HG02610 (cell line): ENCODE data around the gene IQSEC1.

ENCODE experiments used
- ATAC-seq: cut with Tn5 transposase; IDR thresholded peaks from one replicate; pipeline ENCODE4 v1.9.1; 2021; ENCODE audit warnings: mild to moderate bottlenecking, moderate library complexity; ENCODE audit not compliant: unreplicated experiment

IQSEC1 gene

GRCh38 chr3:13032206-13032605, 41.0 kb downstream of the IQSEC1 start:
- ATAC-seq = no peak

GRCh38 chr3:13031621-13032020, 41.6 kb downstream of the IQSEC1 start:
- no peak for ATAC-seq

DNA sequence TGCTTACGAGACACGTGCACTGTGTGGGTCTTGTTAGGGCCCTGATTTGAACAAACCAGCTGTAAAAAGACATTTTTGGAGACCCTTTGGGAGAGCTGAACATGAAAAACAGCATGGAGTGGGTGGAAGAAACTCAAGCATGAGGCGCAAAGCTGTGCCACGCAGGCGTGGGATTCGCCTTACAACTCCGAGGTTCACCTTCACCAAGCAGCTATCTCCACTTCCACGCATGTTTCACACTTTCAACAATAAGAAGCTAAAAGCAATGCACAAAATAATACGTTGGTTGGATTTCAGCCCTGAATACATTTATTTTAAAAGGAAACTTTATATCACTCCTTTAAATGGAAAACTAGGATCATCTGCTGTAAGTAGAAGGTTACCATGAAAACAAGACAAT, 42.5 kb downstream of the IQSEC1 start:
- ATAC-seq = no peak

- ATAC-seq = no peak
Observed at GRCh38 chr3:13028010-13028821, 45.0 kb downstream of the IQSEC1 start.

DNA sequence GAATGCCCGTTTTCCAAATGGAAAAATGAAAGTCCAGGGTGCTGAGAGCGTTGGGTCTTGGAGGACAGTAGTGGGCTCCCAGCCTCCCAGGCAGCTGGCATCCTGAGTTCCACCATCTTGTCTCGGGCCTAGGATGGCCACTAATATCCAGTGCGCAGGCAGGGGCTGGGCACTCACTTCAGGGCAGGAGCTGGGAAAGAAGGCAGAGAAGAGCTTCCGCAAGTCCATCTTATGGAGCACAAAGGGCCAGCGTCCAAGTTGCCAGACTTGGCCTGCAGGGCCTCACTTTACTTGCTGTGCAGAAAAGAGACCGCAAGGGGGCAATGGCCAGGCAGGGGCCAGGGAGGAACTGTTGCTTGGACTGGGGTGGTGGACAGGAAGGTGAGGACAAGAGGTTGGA, 46.1 kb downstream of the IQSEC1 start:
- ATAC-seq = no peak

- ATAC-seq = no peak
Observed at GRCh38 chr3:13026534-13026933, 46.7 kb downstream of the IQSEC1 start.

- ATAC-seq = no peak
Observed at GRCh38 chr3:13025778-13026518, 47.3 kb downstream of the IQSEC1 start.

DNA sequence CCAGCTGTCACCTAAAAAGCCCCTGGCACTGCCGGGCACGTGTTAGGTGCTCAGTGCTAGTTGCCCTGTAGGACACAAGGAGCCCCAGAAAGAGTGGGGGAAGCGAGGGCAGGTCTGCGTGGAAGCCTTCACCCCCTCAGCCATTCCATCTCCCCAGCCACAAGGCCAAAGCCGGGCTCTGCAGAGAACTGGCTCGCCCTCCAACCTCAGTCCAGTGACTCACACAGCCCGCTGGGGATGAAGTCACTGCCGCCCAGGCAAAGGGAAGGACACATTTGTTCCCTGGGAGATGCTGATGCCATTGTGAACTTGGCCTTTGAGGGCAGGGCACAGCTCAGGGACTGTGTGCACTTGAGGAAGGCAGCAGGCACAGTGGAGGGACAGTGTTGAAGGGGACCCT, 48.1 kb downstream of the IQSEC1 start:
- no peak for ATAC-seq

DNA sequence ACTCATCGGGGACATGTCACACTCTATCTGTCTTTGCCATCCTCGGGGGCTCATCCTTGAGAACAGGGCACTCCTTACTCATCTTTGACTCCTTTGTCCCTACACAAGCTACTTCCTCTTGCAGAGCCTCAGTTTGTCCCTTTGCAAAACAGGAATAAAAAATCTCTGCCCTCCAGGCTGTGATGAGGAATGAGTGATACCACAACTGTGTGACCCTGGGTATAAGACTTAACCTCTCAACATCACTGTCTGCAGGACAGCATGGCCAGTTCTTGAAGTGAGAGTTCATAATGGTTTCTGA, 48.5 kb downstream of the IQSEC1 start:
- ATAC-seq = no peak

DNA sequence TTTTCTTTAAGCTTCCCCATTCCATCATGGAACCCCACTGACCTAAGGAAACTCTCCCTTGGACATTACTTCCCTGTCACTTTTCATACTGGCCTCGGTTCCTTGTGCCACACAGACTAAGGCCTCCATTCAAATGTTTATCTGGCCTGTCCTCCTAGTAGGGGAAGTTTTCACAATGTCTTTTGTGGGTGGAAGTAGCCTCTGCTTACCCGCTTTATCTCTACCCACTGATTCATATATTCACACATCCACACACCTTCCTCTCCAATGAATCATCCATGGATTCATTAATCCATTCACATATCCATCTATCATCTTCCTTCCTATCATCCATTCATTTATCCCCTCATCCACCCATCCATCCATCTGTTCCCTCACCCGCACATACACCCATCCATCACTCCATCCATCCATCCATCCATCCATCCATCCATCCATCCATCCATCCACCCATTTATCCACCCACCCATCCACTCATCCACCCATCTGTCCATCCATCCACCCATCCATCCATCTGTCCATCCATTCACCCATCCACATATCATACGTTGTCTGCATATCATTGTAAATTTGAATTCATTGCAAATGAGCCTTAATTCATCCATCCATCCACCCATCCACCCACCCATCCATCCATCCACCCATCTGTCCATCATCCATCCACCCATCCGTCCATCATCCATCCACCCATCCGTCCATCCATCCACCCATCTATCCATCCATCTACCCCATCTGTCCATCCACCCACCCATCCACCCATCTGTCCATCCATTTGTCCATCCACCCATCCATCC, 49.1 kb downstream of the IQSEC1 start:
- ATAC-seq = no peak

DNA sequence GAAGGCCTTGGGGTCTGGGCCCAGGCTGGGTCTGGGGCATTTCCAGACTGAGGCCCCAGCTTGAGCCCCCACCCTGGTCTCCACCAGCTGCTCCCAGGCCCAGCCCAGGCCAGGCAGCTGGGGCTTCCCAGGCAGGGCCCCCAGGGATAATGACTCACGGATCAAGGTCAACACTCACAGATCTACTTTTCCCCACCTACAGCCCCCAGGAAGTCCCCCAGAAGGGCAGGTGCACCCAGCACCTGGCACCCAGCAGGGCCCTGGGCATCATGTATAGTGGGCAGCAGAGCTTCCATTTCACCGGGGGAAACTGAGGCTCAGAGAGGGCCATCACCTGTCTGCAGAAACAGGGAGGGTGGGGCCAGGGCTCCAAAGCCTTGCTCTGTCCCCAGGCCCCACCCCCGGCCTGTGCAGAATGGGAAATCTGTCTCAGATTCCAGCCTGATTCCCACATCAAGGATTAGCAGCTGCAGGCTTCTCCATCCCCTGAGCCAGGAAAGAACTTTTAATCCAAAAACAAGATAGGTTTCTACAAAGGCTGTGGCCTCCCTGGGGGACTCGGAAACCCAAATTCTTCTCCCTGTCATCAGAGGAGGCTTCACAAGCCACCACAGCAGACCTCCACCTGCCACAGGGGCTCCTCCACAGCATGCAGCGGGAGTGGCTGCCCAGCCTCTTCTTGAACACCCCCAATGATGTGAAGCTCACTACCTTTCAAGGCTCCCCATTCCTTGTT, 49.8 kb downstream of the IQSEC1 start:
- ATAC-seq = peak; percentile 43

DNA sequence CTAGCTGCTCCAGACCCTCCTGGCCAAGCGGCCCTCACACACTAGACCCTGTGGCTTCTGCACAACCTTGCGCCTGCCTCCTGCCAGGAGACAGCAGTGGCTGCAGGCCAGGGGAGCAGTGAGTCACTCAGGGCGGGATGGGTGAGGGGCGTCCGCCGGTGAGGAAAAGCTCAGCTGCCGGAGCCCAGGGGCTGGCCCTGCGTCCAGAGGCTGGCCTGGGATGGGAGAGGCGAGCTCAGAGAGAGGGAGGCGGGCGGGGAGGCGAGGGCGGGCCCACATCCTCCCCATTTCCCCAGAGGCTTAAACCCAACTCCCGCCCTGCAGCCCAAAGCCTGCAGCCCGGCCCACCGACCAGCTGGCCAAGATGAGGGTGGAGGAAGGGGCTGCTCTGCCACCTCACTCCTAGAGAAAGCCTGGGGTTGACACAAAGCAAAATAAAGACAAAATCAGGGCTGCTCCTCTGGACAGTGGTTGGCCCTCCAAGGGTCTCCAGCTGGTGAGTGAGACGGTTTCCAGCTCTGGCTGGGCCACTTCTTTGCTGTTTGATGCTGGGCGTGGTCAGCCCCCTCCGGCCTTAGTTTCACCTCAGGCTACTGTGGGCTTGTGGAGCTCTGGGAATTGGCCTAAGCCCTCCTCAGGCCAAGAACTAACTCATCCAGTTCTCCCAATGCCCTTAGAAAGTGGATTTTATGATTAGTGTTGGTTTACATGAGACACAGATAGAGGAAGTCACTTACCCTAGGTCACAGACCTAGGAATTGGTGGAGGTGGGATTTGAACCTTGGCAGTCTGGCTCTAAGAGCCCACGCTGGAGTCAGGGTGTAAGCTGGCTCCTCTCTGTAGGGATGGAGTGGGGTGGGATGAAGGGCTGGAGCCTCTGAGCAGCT, 50.6 kb downstream of the IQSEC1 start:
- ATAC-seq = peak; percentile 51

GRCh38 chr3:13021141-13022114, 51.8 kb downstream of the IQSEC1 start:
- ATAC-seq = peak; percentile 31

DNA sequence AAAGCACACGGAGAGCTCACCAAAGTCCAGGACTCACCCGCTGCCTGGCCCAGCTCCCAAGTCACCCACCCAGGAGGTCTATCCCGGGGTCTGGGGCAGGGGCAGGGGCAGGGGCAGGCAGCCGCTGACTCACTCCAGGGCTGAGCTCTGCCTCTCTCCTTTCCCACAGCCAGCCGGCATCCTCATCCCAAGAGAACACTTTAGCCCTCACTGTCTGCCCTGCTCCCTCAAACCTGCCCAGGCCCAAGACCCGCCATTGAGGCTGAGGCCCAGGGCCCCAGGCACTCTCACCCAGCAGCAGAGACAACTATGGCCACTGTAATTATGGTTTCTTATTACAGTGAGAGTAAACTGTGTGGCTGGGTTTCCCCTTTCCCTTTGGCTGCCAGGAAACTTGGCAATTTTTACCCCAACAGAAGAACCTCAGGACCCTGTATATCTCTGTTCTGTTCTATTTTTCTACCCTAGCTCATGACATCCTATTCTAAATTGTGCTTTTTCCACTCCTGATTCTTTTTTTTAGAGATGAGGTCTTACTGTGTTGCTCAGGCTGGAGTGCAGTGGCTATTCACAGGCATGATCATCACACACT, 53.0 kb downstream of the IQSEC1 start:
- ATAC-seq = no peak

- ATAC-seq = no peak
Observed at GRCh38 chr3:13019243-13020095, 53.8 kb downstream of the IQSEC1 start.

DNA sequence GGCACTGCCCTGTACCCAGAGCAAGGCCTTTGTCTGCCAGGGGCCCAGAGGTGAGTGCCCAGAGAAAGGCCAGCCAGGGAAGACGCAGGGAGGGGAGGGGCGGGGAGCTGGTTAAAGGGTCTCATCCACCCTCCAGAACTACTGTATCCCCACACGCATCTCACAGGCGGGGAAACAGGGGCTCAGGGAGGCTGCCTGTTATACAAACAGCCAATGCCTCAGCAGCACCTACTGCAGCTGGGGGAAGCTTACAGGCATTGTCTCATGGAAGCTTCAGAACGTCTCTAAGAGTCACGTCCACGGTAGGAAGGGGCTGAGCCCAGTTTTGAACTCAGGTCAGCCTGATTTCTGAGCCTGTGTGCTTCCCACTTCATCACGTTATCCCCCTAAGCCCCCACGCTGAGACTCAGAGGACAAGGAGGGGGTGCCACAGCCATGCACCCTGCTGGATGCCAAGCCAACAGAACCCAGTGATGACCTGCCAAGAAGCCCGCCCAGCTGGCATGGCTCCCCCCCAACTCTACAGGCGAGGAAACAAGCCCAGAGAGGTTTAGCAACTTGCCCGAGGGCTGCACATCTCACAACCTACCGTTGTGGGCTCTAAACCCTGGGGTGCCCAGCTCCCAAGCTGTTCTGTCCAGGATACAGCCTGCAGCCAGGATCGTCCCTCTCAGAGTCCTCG, 54.5 kb downstream of the IQSEC1 start:
- ATAC-seq = no peak

- ATAC-seq = no peak
Observed at GRCh38 chr3:13018043-13018451, 55.2 kb downstream of the IQSEC1 start.
